ENCODE results near the gene PAWR. TPM values are rescaled to one million over a fixed set of nuclear protein-coding genes. Genes with fewer than 3 reads are reported as not detected.
"Not testable (repeated sequence)": the region's sequence is repeated elsewhere in the genome, so short reads cannot be mapped to it uniquely, and the experiment has no call there.

The PAWR gene
- total RNA-seq, 4 donors from 2014 or later, result 57.5 to 109 (median 63.0) TPM

- TF ChIP-seq CTCF (IDR thresholded peaks at IDR 0.05) (no peak), EP300 (IDR thresholded peaks at IDR 0.05) (no peak), POLR2AphosphoS5 (IDR thresholded peaks at IDR 0.05) (no peak), POLR2A (IDR thresholded peaks at IDR 0.05) (no peak)
- H3K36me3 ChIP-seq, result no peaks in the 10 kb centered on the region
- no peaks in the 10 kb centered on the region for H3K9me3 ChIP-seq
- no peak for DNase-seq (ENCODE audit: low spot score in 2 of 2)
- H3K4me3 ChIP-seq, result no peak overlapping the region
- H3K4me1 ChIP-seq, result peaks cover 36% of the 10 kb centered on the region
- 28% methylated on average over 1 of the region's 1 CpG for WGBS
- no peak overlapping the region for H3K27ac ChIP-seq
- no peaks in the 10 kb centered on the region for H3K27me3 ChIP-seq
Measured at GRCh38 chr12:79685068-79685467, 5.7 kb downstream of the PAWR start.

GRCh38 chr12:79684338-79684737 lies 6.4 kb downstream of the PAWR start:
- H3K9me3 ChIP-seq; H3K27ac ChIP-seq; H3K4me3 ChIP-seq; H3K36me3 ChIP-seq; DNase-seq (ENCODE audit: low spot score in 2 of 2); H3K27me3 ChIP-seq: not testable (repeated sequence)
- 91% methylated on average over 5 of the region's 5 CpGs for WGBS
- H3K4me1 ChIP-seq, result peaks cover 40% of the 10 kb centered on the region

GRCh38 chr12:79682593-79682992 lies 8.2 kb downstream of the PAWR start:
- TF ChIP-seq POLR2A (IDR thresholded peaks at IDR 0.05) (no peak), EP300 (IDR thresholded peaks at IDR 0.05) (no peak), CTCF (IDR thresholded peaks at IDR 0.05) (no peak), POLR2AphosphoS5 (IDR thresholded peaks at IDR 0.05) (no peak)
- no peaks in the 10 kb centered on the region for H3K27me3 ChIP-seq
- no peaks in the 10 kb centered on the region for H3K36me3 ChIP-seq
- WGBS, result 58% methylated on average over 1 of the region's 1 CpG
- no peak for DNase-seq (ENCODE audit: low spot score in 2 of 2)
- H3K4me1 ChIP-seq, result peaks cover 32% of the 10 kb centered on the region
- H3K4me3 ChIP-seq, result no peak overlapping the region
- H3K27ac ChIP-seq, result no peak overlapping the region
- no peaks in the 10 kb centered on the region for H3K9me3 ChIP-seq

GRCh38 chr12:79681008-79681590 lies 9.7 kb downstream of the PAWR start:
- Histone ChIP-seq H3K36me3 (no peaks in the 10 kb centered on the region), H3K9me3 (no peaks in the 10 kb centered on the region), H3K27me3 (no peaks in the 10 kb centered on the region), H3K4me1 (peaks cover 32% of the 10 kb centered on the region), H3K27ac (no peak overlapping the region), H3K4me3 (no peak overlapping the region)
- no peak for DNase-seq (ENCODE audit: low spot score in 2 of 2)
- WGBS, result 83% methylated on average over 2 of the region's 2 CpGs
- no peak for TF ChIP-seq POLR2AphosphoS5 (IDR thresholded peaks at IDR 0.05)
- no peak for TF ChIP-seq POLR2A (IDR thresholded peaks at IDR 0.05)
- no peak for TF ChIP-seq CTCF (IDR thresholded peaks at IDR 0.05)
- TF ChIP-seq EP300 (IDR thresholded peaks at IDR 0.05), result no peak

GRCh38 chr12:79680051-79680450 lies 10.7 kb downstream of the PAWR start:
- H3K4me3 ChIP-seq, result no peak overlapping the region
- no peaks in the 10 kb centered on the region for H3K27me3 ChIP-seq
- no peak overlapping the region for H3K27ac ChIP-seq
- H3K9me3 ChIP-seq, result no peaks in the 10 kb centered on the region
- H3K36me3 ChIP-seq, result no peaks in the 10 kb centered on the region
- DNase-seq (ENCODE audit: low spot score in 2 of 2), result no peak
- TF ChIP-seq EP300 (IDR thresholded peaks at IDR 0.05) (no peak), POLR2A (IDR thresholded peaks at IDR 0.05) (no peak), CTCF (IDR thresholded peaks at IDR 0.05) (no peak), POLR2AphosphoS5 (IDR thresholded peaks at IDR 0.05) (no peak)
- peaks cover 26% of the 10 kb centered on the region for H3K4me1 ChIP-seq
- 66% methylated on average over 4 of the region's 4 CpGs for WGBS

- no peak for TF ChIP-seq POLR2A (IDR thresholded peaks at IDR 0.05)
- TF ChIP-seq EP300 (IDR thresholded peaks at IDR 0.05), result no peak
- no peak for TF ChIP-seq POLR2AphosphoS5 (IDR thresholded peaks at IDR 0.05)
- TF ChIP-seq CTCF (IDR thresholded peaks at IDR 0.05), result no peak
- no peaks in the 10 kb centered on the region for H3K36me3 ChIP-seq
- peaks cover 24% of the 10 kb centered on the region for H3K4me1 ChIP-seq
- H3K9me3 ChIP-seq, result no peaks in the 10 kb centered on the region
- no peak overlapping the region for H3K4me3 ChIP-seq
- H3K27me3 ChIP-seq, result no peaks in the 10 kb centered on the region
- H3K27ac ChIP-seq, result no peak overlapping the region
- no peak for DNase-seq (ENCODE audit: low spot score in 2 of 2)
Measured at GRCh38 chr12:79678306-79678705, 12.5 kb downstream of the PAWR start.
